GM19239 (cell line): ENCODE data around the gene NELFB.

Source experiments
- DNase-seq: peaks from one replicate; pipeline ENCODE4 v3.0.0; 2011; ENCODE audit warnings: low spot score; ENCODE audit not compliant: insufficient read length
- FAIRE-seq: peaks from 2 replicates; lab custom pipeline; 2011; peaks lifted over from hg19 to GRCh38; lab: Jason Lieb, UNC

The NELFB gene

GRCh38 chr9:137254624-137255447 is at the start of gene NELFB:
Gene NELFB, plus strand, starts transcription at chr9:137255327.
- FAIRE-seq: peak; percentile 92
- DNase-seq: peak; percentile 100

GRCh38 chr9:137206602-137207001 is 48.5 kb upstream of the NELFB start:
- FAIRE-seq (no peak), DNase-seq (no peak)

DNA sequence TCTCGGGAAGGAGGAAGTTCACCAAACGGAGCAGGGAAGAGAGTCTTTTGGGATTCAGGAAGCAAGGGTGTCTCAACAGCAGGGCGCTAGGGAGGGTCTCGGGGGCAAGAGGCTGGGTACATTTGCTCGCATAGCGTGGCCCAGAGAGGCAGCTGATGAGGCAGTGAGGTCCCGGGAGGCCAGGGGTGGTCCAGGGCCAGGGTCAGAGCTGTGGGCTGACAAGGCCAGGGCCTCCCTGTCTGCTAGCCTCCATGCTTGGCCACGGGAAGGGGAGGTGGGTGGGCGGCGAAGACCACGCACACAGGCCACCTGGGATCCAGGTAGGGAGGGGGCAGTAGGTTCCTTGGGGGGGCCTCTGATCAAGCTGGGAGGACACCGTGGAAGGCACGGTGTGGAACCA is 43.6 kb upstream of the NELFB start:
- no peak for DNase-seq
- FAIRE-seq: no peak

GRCh38 chr9:137212520-137212919 is 42.6 kb upstream of the NELFB start:
- DNase-seq: no peak
- no peak for FAIRE-seq

DNA sequence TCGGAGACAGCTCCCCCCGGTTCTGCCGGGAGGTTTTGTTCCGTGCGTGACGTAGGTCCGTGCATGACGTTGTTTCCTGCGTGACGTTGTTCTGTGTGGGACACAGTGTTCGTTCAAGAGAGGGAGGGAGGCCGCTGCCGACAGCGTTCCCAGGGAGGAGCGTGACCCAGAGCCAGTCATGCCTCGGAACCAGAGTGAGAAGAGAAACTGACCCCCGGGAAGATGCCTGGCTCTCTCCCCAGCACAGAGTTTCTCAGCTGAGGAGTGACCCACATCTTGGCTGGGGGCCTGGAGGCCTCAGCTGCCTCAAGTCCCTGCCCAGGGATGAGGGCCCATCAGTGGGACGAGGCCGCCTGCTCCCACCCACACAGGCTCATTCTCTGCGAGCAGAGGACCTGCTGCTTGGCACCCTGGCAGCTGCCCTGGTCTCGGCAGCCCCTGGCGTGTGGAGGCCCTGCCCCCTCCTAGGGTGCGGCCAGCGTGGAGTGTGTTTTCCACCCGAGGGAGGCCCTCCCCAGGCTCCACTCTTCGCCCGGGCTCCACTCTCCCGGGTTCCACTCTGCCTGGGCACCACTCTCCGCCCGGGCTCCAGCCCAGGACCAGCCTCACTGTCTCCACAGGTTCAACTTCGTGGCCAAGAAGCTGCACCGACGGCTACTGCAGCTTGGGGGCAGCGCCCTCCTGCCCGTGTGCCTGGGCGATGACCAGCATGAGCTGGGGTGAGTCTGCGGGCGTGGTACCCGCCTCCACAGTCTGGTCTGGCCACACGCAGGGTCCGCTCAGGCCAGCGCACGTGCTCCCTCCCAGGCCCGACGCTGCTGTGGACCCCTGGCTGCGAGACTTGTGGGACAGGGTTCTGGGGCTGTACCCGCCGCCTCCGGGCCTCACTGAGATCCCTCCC is 41.7 kb upstream of the NELFB start:
- no peak for FAIRE-seq
- DNase-seq: no peak

DNA sequence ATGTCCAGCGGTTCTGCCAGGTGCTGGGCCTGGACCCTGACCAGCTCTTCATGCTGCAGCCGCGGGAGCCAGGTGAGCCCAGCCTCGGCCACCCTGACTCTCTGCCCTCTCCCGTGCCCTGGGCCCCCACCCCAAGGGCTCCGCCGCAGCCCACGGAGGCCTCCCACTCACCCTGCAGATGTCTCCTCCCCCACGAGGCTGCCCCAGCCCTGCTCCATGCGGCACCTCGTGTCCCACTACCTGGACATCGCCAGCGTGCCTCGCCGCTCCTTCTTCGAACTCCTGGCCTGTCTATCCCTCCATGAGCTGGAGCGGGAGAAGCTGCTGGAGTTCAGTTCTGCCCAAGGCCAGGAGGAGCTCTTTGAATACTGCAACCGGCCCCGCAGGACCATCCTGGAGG is 40.5 kb upstream of the NELFB start:
- FAIRE-seq (no peak), DNase-seq (no peak)

GRCh38 chr9:137215196-137215986 is 39.7 kb upstream of the NELFB start:
- no peak for DNase-seq
- FAIRE-seq: no peak

- no peak for DNase-seq
- FAIRE-seq: no peak
Measured at GRCh38 chr9:137216188-137216965, 38.8 kb upstream of the NELFB start.

- no peak for FAIRE-seq
Measured at GRCh38 chr9:137217276-137218211, 37.6 kb upstream of the NELFB start.

DNA sequence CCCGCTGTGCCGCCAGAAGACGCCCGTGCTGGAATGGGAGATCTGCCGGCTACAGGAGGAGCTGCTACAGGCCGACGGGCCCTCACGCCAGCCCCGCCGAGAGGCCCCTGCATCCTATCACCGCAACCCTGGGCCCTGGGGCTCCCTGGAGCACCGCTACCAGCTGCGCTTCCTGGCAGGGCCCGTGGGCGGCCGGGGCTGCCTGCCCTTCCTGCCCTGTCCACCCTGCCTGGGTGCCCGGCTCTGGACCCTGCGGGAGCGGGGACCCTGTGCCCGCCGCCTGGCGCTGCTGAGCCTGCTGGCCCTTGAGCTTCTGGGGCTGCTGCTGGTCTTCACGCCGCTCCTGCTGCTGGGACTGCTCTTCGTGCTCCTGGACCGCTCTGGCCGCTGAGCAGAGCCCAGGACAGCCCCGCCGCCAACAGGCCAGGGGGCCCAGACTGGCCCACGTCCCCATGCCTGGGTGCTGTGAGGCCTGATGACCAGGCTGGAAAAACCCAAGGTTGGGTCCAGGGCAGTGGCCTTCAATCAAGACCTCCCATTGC is 36.8 kb upstream of the NELFB start:
- DNase-seq (no peak), FAIRE-seq (no peak)

More at GRCh38 chr9:137217276-137218211, 37.6 kb upstream of the NELFB start:
- no peak for DNase-seq

DNA sequence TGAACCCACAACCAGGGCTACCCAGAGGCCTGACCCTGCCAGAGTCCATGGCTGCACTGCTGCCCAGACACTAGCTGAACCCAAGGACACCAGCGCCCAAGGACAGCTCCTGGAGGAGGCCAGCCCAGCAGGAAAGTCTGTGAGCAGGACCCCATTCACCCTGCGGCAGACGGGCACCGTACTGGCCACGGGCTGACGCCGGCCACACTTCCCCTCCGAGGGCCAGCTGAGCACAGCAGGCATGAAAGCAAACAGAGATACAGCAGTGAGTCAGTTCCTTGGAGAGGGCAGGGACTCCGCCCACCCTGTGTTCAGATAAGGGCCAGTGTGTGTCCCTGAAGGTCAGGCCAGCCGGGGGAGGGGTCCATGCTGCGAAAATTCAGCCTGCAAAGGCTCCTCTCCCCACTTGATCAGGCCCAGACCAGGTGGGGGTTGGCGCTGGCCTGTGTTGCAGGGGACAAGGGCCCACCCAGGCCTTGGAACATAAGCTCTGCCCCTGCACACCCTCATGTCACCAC is 36.3 kb upstream of the NELFB start:
- no peak for FAIRE-seq
- DNase-seq: no peak

- no peak for DNase-seq
- no peak for FAIRE-seq
Measured at GRCh38 chr9:137219757-137220316, 35.3 kb upstream of the NELFB start.

DNA sequence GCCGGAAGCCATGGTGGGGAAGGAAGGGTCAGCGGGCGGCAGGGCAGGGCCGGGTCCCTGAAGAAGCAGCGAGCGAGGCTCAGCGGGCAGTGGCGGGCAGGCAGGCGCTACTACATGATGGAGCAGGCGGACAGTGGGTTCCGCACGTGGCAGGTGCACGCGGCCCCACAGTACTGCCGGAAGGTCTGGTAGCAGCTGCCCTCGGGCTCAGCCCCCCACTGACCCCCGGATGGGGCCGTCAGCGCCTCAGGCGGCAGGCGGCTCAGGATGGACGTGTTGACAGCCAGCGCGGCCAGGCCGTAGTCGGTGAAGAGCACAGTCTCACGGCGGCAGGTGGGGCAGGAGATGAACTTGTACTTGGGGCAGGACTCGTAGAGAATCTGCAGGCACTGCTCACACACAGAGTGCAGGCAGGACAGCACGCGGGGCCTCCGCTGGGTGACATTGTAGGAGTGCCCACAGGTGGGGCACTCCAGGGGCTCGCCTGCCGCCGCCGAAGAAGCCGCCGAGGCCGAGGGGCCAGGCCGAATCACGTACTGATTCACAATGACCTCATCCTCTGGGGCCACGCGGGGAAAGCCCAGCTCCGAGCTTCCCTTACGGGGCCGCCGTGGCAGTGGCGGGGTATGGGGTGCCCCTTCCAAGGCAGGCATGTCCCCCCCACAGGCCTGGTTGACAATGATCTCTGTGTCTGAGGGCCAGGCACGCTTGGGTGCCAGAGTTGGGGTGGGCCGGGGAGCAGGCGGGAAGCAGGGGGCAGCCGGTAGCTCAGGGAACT is 34.6 kb upstream of the NELFB start:
- DNase-seq (no peak), FAIRE-seq (no peak)

DNA sequence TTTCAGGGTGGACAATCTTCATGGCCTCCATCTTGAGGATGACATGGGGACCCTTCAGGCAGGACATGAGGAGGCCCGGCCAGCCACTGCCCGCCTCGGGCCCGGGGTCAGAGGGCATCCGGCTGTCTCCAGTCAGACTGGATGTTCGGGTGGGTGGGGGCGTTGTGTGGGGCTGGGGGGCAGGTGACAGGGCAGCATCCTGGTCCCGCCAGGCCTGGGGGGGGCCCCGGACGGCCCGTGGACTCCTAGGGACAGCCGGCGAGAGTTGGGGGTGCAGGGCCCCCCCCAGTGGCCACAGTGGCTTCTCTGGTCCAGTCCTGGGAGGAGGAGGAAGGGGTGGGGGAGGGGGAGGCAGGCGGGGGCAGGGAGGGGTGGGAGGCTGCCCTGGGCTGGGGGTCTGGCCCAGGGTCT is 34.0 kb upstream of the NELFB start:
- DNase-seq (no peak), FAIRE-seq (no peak)

DNA sequence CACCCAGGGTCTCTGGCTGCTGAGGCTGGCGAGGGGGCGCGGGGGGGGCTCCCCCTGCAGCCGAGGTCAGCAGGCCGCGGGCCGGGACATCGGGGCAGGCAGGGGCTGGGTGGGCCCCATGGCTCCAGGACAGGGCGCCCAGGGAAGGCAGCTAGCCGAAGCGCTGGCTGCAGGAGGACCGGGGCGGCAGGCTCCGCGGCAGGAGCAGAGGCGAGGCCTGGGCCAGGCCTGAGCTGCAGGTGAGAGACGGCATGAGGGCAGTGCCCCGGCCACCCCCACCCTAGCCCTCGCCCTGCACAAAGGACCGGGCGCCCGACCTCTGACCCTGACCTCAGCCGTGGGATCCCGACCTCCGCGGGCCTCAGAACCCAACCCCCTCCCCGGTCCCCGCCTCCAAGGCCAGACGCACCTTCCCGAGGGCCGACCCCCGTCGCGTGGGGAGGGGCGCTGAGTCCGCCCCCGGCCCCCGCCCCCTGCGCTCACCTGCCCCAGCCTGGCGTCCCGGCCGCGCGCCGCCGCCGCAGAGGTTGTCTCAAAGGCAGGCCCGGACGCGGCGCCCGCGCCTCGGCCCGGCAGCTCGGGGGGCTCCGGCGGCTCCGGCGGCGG is 33.5 kb upstream of the NELFB start:
- DNase-seq: no peak
- no peak for FAIRE-seq

- DNase-seq (peak; percentile 59), FAIRE-seq (no peak)
Measured at GRCh38 chr9:137222190-137223077, 32.7 kb upstream of the NELFB start, which contains the start of gene RNF208. Gene RNF208, minus strand, starts transcription at chr9:137222240. Its CDS starts 1,028 bp downstream, at chr9:137221212.
